Prostate gland (tissue), 2 donors: ENCODE data around the gene FBXW8. TPM values are rescaled to one million over a fixed set of nuclear protein-coding genes. Genes with fewer than 3 reads are reported as not detected.
A peak's percentile ranks its signal among the peaks of the same experiment; 100 is the strongest.

Source experiments
- DNase-seq: peaks from one replicate; pipeline ENCODE4 v3.0.0-alpha.2; 2019; ENCODE audit warnings: low spot score
- H3K27ac ChIP-seq, 2 donors: fragments of 200-600 bp; sonication (generic); 2 replicates each; pipeline ENCODE4 v1.5.1; 2017 to 2019
- H3K27me3 ChIP-seq: fragments of 200-600 bp; sonication (generic); replicated peaks from 2 replicates; pipeline ENCODE4 v1.5.1; 2019; ENCODE audit not compliant: insufficient read depth
- H3K36me3 ChIP-seq, 2 donors: fragments of 200-600 bp; sonication (generic); 1 replicate in 1 of 2; 2 replicates in 1 of 2; pipeline versions ENCODE4 v1.5.1 to v1.8.1; 2017 to 2019
- H3K4me1 ChIP-seq: fragments of 200-600 bp; sonication (generic); replicated peaks from 2 replicates; pipeline ENCODE4 v1.5.1; 2019
- H3K4me3 ChIP-seq, 2 donors: fragments of 200-600 bp; sonication (generic); 2 replicates each; pipeline ENCODE4 v1.5.1; 2017 to 2019
- H3K9me3 ChIP-seq: fragments of 200-600 bp; sonication (generic); 2 replicates; pipeline ENCODE4 v1.5.1; 2017
- POLR2A ChIP-seq: fragments of 450-650 bp; IDR thresholded peaks from one replicate; pipeline ENCODE4 v1.6.1; 2016; ENCODE audit warnings: antibody characterized with exemption, mild to moderate bottlenecking
- POLR2AphosphoS5 ChIP-seq: sonication (generic); formaldehyde crosslinking; IDR thresholded peaks from one replicate; pipeline ENCODE4 v1.6.1; 2017; ENCODE audit warnings: antibody characterized with exemption
- WGBS: methylation state at CpG from one replicate; pipeline ENCODE4 v1.1.5; 2018; 5-methylcytosine and 5-hydroxymethylcytosine counted together
- intact Hi-C: fragments of 100-400 bp; cut with DNase I; formaldehyde crosslinking; loops from one replicate; pipeline ENCODE4 v1.14.2; 2022
- total RNA-seq, 2 donors: library from RNA; depleted of rRNA; stranded (reverse); fragments of >200 nt; gene quantifications; one replicate each; pipeline ENCODE4 v1.1.0, GENCODE V29; 2016
- TF ChIP-seq, protein P1 (sequence below), 4 experiments: fragments of 200-600 bp in 2 of 4; fragments of 450-650 bp in 2 of 4; sonication (generic) in 2 of 4; IDR thresholded peaks; 1 replicate in 3 of 4; 2 replicates in 1 of 4; pipeline ENCODE4 v1.5.1; 2016 to 2019; ENCODE audit warnings: antibody characterized with exemption in 4 of 4, mild to moderate bottlenecking in 2 of 4, moderate library complexity in 2 of 4

Gene FBXW8
- total RNA-seq, 2 donors from 2014 or later: 20.8 to 26.7 TPM

GRCh38 chr12:116876151-116876869 is 34.4 kb upstream of the FBXW8 start:
- DNase-seq: no peak
- TF ChIP-seq POLR2A (no peak), POLR2AphosphoS5 (no peak)
- TF ChIP-seq, protein P1, sequence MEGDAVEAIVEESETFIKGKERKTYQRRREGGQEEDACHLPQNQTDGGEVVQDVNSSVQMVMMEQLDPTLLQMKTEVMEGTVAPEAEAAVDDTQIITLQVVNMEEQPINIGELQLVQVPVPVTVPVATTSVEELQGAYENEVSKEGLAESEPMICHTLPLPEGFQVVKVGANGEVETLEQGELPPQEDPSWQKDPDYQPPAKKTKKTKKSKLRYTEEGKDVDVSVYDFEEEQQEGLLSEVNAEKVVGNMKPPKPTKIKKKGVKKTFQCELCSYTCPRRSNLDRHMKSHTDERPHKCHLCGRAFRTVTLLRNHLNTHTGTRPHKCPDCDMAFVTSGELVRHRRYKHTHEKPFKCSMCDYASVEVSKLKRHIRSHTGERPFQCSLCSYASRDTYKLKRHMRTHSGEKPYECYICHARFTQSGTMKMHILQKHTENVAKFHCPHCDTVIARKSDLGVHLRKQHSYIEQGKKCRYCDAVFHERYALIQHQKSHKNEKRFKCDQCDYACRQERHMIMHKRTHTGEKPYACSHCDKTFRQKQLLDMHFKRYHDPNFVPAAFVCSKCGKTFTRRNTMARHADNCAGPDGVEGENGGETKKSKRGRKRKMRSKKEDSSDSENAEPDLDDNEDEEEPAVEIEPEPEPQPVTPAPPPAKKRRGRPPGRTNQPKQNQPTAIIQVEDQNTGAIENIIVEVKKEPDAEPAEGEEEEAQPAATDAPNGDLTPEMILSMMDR (IDR thresholded peaks at IDR 0.05): no peak
- Histone ChIP-seq H3K36me3 (no peaks in the 10 kb centered on the region), H3K9me3 (no peaks in the 10 kb centered on the region), H3K27ac (no peak overlapping the region), H3K4me3 (no peak overlapping the region), H3K27me3 (peaks cover 23% of the 10 kb centered on the region), H3K4me1 (peaks cover 12% of the 10 kb centered on the region)
- WGBS: 17% methylated on average over 19 of the region's 19 CpGs
- intact Hi-C loops: loop anchor here (10.0 kb wide), 1 partner anchor 172 kb away; no protein-coding TSS in a partner anchor

- intact Hi-C loops: loop anchor here (10.0 kb wide), 1 partner anchor 174 kb away; no protein-coding TSS in a partner anchor
- Histone ChIP-seq H3K4me3 (peak overlapping the region in 1 of 2 donors; percentile 7), H3K27me3 (peaks cover 41% of the 10 kb centered on the region)
These were observed 31.9 kb upstream of the FBXW8 start for GRCh38 chr12:116878567-116879508.

DNA sequence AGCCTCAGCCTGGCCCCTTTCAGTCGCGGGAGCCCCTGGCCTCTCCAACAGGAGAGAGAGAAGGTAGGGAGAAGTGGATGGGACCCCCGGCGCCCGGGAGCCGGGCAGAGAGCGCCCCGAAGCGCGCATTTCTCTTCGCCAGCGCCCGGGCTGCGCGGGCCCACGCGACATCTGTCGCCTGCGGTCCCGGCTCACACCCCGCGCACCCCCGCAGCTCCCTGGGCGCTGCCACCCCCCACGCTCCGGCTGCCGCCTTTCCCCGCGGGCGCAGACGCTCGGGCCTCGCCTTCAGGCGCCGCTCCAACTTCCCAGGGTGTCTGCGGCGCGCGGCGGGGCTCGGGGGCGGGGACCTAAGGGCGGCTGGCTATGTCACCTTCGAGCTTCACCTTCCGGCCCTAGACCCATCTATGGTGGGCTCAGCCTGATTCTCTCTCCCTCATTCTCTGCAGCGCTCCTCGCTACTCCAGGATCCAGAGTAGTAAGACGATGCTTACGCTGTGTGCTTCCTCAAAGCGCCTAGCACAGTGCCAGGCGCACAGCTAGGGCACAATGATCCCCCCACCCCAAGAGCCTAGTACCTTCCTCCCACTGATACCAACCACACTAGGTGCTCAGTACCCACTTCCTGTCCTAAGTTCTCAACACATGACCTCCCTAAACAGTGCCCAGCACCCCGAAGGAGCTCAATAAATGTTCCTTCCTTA is 31.1 kb upstream of the FBXW8 start:
- TF ChIP-seq, protein P1 (IDR thresholded peaks at IDR 0.05): no peak
- TF ChIP-seq POLR2AphosphoS5: no peak
- TF ChIP-seq POLR2A: no peak
- no peaks in the 10 kb centered on the region for H3K9me3 ChIP-seq
- peaks cover 41% of the 10 kb centered on the region for H3K27me3 ChIP-seq
- WGBS: 3% methylated on average over 45 of the region's 52 CpGs
- H3K4me3 ChIP-seq: peak overlapping the region in 1 of 2 donors; percentile 7
- intact Hi-C loops: loop anchor here (10.0 kb wide), 1 partner anchor 175 kb away; no protein-coding TSS in a partner anchor
- DNase-seq: no peak
- no peaks in the 10 kb centered on the region for H3K36me3 ChIP-seq
- peaks cover 18% of the 10 kb centered on the region for H3K4me1 ChIP-seq
- H3K27ac ChIP-seq: no peak overlapping the region

More at GRCh38 chr12:116878567-116879508, 31.9 kb upstream of the FBXW8 start:
- TF ChIP-seq, protein P1 (IDR thresholded peaks at IDR 0.05): no peak
- TF ChIP-seq POLR2AphosphoS5: no peak
- TF ChIP-seq POLR2A: no peak
- Histone ChIP-seq H3K4me1 (peaks cover 18% of the 10 kb centered on the region), H3K27ac (no peak overlapping the region), H3K9me3 (no peaks in the 10 kb centered on the region), H3K36me3 (no peaks in the 10 kb centered on the region)
- DNase-seq: no peak
- 3% methylated on average over 55 of the region's 55 CpGs for WGBS

GRCh38 chr12:116880213-116880816 is 30.4 kb upstream of the FBXW8 start:
- TF ChIP-seq POLR2A (no peak), POLR2AphosphoS5 (no peak)
- TF ChIP-seq, protein P1 (IDR thresholded peaks at IDR 0.05): no peak
- WGBS: 4% methylated on average over 20 of the region's 21 CpGs

More at GRCh38 chr12:116880213-116880816, 30.4 kb upstream of the FBXW8 start:
- intact Hi-C loops: no loop called here
- no peak for DNase-seq
- Histone ChIP-seq H3K4me1 (peaks cover 18% of the 10 kb centered on the region), H3K9me3 (no peaks in the 10 kb centered on the region), H3K27ac (no peak overlapping the region), H3K27me3 (peaks cover 41% of the 10 kb centered on the region), H3K36me3 (no peaks in the 10 kb centered on the region), H3K4me3 (peak overlapping the region in 1 of 2 donors; percentile 32)
